ENCODE results near the gene EHBP1L1.
"Not testable (repeated sequence)": the region's sequence is repeated elsewhere in the genome, so short reads cannot be mapped to it uniquely, and the experiment has no call there.

EHBP1L1 gene

DNA sequence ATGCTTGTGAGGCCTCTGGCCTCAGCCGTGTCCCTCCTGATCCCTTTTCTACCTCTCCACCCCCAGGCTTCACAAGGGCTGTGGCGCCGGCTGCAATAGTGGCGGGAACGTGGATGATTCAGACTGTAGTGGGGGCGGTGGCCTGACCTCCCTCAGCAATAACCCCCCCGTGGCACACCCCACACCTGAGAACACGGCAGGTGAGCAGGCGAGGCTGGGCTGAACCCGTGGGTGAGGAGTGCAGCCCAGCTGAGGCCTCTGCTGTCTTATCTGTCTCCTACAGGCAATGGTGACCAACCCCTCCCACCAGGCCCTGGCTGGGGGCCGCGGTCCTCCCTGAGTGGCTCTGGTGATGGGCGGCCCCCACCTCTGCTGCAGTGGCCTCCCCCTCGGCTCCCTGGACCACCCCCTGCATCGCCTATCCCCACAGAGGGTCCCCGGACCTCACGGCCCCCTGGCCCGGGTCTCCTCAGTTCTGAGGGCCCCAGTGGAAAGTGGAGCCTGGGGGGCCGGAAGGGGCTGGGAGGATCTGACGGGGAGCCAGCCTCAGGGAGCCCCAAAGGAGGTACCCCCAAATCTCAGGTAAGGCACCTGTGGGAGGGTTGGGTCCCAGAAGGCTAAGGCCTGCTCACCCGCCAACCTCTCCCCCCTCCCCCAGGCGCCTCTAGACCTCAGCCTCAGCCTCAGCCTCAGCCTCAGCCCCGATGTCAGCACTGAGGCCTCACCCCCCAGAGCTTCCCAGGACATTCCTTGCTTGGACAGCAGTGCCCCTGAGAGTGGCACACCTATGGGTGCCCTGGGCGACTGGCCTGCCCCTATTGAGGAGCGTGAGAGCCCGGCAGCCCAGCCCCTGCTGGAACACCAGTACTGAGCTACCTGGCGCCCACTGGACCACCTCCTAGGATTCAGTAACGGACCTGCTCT is 60.5 kb downstream of the EHBP1L1 start:
- no peak for DNase-seq (ENCODE audit: low read depth in 2 of 2)

DNA sequence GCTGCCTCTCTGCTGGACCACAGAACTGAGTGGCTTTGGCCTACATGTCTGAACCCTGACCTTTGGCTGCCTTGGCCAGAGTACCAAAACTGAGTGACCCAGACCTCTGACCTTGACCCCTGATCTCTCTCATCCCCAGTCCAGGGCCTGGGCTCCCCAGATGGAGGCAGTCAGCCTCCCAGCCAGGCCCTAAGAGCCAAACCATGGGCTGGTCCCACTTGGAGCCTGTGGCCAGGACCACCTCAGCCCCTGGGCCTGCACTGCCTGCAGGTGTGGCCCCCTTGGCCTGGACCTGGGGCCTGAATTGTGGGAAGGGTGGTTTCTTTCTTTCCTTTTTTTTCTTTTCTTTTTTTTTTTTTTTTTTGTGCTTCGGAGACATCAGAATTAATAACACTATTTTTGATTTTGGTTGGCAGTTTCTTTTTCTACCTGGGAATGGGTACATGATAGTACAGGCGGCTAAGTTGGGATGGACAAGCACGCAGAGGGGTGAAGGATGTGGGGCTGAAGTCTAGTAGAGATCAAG is 61.2 kb downstream of the EHBP1L1 start:
- no peak for DNase-seq (ENCODE audit: low read depth in 2 of 2)

DNA sequence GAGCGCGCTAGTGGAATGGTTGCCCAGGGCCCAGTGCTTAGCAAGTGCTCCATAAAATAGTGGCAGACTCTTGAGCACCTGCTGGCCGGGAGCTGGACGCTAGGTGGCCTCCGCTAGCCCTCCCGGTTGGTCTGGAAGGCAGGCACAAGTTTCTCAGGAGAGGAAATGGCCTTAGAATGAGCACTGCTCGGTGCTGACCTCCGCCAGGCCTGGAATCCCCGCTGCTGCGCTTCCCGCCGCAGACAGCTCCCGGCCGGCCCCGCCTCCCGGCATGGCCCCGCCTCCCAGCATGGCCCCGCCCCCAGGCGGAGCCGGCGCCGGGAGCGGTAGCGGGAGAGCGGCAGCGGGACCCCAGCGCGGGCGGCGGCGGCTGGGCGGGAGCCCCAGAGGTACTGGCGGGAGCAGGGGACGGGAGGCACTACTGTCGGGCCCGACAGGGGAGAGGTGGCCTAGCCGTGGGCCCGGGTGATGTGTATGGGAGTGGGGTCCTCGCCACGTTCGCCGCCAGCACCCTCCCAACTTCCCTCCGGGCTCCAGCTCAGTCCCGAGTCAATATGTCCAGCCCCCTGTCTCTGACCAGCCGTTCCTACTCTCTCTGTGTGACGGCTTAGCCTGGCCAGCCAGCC is 62.1 kb downstream of the EHBP1L1 start, which contains the start of gene SIPA1:
Gene SIPA1 (plus strand): TSS at position 308 of the 626 bp plus-strand sequence. CDS start 2,821 bp downstream, outside the sequence.
- peak; percentile 70 to 73 for DNase-seq (ENCODE audit: low read depth in 2 of 2)

DNA sequence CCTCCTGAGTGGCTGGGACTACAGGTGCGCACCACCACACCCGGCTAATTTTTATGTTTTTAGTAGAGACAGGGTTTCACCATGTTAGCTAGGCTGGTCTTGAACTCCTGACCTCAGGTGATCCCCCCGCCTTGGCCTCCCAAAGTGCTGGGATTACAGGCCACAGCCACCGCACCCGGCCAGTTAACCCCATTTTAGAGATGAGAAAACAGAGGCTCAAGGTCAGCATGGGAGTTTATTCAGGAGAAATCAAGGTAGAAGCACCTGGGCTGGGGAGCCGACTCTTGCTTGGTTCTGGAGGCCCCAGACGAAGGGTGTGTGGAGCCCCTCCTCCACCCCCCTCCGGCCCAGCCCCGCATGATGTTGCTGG is 63.4 kb downstream of the EHBP1L1 start:
- not testable (repeated sequence) for DNase-seq (ENCODE audit: low read depth in 2 of 2)

DNA sequence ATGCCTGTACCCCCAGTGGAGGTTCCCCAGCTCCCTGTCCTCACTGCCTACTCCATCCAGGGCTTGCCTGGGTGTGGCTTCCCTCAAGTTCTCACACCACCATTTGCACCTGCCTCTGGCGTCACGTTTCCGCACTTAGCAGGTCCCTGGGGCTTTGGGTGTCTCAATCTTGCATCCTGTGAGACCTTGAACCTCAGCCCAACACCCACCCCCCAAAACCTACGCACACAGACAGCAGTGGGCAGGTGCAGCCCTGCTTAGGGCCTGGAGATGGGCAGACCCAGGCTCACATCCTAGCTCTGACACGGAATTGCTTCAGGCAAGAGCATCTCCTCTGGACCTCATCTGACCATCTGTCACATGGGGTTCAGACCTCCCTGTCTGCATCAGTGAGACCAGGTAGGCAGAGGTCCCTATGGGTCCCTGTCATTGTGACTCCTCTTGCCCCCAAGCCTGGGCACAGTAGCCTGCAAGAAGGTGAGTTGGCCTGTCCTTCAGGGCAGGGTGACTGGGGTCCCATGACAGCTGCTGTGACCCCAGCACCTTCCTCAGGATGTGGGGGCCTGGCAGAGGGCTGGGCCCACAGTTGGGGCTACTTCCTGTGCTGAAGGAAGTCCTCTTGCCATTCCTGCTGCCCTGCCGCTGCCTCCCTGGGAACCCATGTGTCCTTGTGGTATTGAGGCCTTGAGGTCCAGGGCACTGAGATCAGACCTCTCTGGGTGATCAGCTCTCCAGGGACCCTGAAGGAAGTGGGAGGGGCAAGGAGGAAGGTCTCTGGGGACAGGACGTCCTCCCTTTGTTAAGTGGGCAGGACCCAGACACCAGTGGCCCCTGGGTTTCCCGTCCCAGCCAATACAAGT is 64.0 kb downstream of the EHBP1L1 start:
- DNase-seq (ENCODE audit: low read depth in 2 of 2): peak in 1 of 2 donors; percentile 37

DNA sequence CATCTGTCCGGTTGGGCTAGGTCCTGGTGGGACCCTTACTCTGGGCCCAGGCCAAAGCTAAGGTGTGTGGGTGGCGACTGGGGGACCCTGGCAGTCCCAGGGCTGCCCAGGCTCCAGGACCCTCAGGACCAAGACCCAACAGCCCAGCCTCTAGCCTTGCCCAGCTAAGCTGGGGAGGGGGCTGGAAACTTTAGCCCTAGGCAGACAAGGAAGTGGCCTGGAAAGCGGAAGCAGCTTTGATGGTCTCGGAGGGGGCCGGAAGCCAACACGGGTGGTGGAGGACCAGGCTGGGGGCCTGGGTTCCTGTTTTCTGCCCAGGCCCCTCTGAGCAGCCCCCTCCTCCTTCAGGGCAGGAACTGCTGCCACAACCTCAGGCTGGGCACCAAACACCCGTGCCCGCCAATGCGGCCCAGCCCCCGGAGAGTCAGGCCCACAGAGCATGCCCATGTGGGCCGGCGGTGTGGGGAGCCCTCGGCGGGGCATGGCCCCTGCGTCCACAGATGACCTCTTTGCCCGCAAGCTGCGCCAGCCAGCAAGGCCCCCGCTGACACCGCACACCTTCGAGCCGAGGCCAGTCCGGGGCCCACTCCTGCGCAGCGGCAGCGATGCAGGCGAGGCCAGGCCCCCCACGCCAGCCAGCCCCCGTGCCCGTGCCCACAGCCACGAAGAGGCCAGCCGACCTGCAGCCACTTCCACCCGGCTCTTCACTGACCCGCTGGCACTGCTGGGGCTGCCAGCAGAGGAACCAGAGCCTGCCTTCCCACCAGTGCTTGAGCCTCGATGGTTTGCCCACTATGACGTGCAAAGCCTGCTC is 64.8 kb downstream of the EHBP1L1 start:
- no peak for DNase-seq (ENCODE audit: low read depth in 2 of 2)

DNA sequence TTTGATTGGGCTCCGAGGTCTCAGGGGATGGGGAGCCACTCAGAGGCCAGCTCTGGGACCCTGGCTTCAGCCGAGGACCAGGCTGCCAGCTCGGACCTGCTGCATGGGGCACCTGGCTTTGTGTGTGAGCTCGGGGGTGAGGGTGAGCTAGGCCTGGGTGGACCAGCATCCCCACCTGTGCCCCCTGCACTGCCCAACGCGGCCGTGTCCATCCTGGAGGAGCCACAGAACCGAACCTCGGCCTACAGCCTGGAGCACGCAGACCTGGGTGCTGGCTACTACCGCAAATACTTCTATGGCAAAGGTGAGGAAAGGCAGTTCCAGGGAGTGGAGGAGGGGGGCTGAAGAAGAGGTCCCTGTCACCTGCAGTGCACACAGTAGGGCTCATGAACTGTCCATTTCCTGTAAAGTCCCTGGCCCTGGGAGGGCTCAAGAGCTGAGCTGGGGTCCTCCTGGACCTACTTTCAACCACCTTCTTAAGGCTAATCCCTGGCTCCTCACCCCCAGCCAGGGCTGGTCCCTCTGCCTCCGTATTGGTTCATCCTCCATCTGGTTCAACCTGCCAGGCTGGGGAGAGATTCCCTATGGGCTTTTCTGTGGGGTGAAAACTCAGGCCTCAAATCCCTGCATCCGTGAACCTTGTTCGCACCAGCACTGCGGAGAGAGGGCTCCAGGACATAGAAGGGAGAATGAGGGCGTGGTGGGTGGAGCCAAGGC is 65.6 kb downstream of the EHBP1L1 start:
- DNase-seq (ENCODE audit: low read depth in 2 of 2): no peak
